ENCODE results near the gene PRMT1.

PRMT1 gene

DNA sequence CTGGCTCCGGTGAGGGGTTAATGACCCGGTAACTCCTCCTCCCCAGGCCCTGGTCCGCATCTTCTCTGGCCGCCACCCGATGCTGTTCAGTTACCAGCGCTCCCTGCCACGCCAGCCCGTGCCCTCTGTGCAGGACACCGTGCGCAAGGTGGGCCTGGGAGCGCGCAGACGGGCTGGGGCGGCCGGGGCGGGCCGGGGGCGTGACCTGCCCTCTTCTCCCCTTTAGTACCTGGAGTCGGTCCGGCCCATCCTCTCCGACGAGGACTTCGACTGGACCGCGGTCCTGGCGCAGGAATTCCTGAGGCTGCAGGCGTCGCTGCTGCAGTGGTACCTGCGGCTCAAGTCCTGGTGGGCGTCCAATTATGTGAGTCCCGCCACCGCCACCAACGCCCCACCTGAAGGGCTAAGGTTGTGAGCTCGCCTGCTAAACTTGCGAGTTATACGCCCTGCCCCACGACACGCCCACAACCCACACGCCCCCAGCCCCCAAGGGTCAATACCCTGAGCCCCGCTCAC, 24.3 kb downstream of the PRMT1 start:
- no peak overlapping the region for H3K4me3 ChIP-seq (ENCODE audit: low read depth, low read length)
- TF ChIP-seq, protein P1, sequence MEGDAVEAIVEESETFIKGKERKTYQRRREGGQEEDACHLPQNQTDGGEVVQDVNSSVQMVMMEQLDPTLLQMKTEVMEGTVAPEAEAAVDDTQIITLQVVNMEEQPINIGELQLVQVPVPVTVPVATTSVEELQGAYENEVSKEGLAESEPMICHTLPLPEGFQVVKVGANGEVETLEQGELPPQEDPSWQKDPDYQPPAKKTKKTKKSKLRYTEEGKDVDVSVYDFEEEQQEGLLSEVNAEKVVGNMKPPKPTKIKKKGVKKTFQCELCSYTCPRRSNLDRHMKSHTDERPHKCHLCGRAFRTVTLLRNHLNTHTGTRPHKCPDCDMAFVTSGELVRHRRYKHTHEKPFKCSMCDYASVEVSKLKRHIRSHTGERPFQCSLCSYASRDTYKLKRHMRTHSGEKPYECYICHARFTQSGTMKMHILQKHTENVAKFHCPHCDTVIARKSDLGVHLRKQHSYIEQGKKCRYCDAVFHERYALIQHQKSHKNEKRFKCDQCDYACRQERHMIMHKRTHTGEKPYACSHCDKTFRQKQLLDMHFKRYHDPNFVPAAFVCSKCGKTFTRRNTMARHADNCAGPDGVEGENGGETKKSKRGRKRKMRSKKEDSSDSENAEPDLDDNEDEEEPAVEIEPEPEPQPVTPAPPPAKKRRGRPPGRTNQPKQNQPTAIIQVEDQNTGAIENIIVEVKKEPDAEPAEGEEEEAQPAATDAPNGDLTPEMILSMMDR (IDR thresholded peaks at IDR 0.05; ENCODE audit: insufficient read depth, low read length, missing control alignments), result no peak
- no peak for DNase-seq (ENCODE audit: low read depth, low spot score)
- ChIA-PET CTCF (interaction anchor here (4.7 kb wide), 1 partner anchor 16 kb away, joined by 25 read pairs; no protein-coding TSS in a partner anchor), POLR2A (no interaction called here)

DNA sequence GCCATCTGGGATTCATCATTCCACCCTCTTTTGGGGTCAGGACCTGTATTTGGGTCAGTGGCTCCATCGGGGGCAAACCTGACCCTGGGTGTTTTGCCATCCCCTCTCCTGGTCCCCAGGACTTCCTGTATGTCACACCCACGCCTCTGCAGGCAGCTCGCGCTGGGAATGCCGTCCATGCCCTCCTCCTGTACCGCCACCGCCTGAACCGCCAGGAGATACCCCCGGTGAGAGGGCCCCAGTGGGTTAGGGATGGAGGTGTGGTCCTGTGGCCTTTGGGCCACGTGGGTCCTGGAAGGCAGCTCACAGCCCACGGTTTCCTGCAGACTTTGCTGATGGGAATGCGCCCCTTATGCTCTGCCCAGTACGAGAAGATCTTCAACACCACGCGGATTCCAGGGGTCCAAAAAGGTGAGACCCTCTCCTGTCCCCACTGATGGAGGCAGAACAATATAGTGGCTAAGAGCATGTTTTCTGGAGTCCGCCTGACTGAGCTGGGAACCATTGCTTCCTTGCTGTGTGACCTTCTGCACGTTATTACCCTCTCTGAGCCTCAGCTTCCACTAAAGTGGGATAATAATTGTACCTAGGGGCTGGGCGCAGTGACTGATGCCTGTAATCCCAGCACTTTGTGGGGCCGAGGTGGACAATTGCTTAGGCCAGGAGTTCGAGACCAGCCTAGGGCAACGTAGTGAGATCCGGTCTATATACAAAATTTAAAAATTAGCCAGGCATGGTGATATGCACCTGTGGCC, 28.0 kb downstream of the PRMT1 start:
- no peak overlapping the region for H3K4me3 ChIP-seq (ENCODE audit: low read depth, low read length)
- CTCF ChIA-PET, result interaction anchor here (0.7 to 4.7 kb wide), 2 partner anchors 13 to 24 kb away, joined by 3 to 25 read pairs; no protein-coding TSS in a partner anchor
- POLR2A ChIA-PET, result no interaction called here
- TF ChIP-seq, protein P1 (IDR thresholded peaks at IDR 0.05; ENCODE audit: insufficient read depth, low read length, missing control alignments), result no peak
- DNase-seq (ENCODE audit: low read depth, low spot score), result no peak

DNA sequence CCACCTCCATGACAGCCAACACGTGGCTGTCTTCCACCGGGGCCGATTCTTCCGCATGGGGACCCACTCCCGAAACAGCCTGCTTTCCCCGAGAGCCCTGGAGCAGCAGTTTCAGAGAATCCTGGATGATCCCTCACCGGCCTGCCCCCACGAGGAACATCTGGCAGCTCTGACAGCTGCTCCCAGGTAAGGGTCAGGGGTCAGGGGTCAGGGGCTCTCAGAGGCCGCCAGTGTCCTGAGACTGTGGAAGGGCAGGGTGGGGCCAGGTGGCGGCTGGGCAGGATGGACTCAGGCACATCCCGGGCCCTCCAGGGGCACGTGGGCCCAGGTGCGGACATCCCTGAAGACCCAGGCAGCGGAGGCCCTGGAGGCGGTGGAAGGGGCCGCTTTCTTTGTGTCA, 28.8 kb downstream of the PRMT1 start:
- DNase-seq (ENCODE audit: low read depth, low spot score), result no peak
- TF ChIP-seq, protein P1 (IDR thresholded peaks at IDR 0.05; ENCODE audit: insufficient read depth, low read length, missing control alignments), result no peak
- ChIA-PET CTCF (interaction anchor here (4.7 kb wide), 1 partner anchor 12 kb away, joined by 25 read pairs; no protein-coding TSS in a partner anchor), POLR2A (no interaction called here)
- no peak overlapping the region for H3K4me3 ChIP-seq (ENCODE audit: low read depth, low read length)

DNA sequence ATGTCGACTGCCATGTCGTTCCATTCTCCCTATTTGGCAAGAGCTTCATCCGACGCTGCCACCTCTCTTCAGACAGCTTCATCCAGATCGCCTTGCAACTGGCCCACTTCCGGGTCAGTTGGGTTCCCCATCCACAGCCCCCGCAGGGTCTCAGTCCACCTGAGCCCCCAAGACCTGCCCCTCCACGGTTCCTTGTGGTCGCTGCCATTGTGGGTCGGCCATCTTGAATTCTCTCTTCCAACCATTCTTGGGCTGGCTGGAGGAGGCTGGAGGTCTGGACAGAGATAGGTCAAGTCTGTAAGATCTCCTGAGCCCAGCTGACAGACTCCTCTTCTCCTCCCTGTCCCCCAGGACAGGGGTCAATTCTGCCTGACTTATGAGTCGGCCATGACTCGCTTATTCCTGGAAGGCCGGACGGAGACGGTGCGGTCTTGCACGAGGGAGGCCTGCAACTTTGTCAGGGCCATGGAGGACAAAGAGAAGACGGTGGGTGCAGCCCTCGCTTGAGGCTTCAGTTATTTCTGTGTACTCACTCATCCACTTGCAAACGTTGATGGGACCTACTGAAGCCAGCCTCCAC, 33.4 kb downstream of the PRMT1 start:
- H3K4me3 ChIP-seq (ENCODE audit: low read depth, low read length), result no peak overlapping the region
- TF ChIP-seq, protein P1 (IDR thresholded peaks at IDR 0.05; ENCODE audit: insufficient read depth, low read length, missing control alignments), result no peak
- CTCF ChIA-PET, result interaction anchor here (0.6 to 1.3 kb wide), 3 partner anchors 12 to 29 kb away, joined by 3 to 4 read pairs (median 4); no protein-coding TSS in a partner anchor
- POLR2A ChIA-PET, result no interaction called here
- no peak for DNase-seq (ENCODE audit: low read depth, low spot score)

DNA sequence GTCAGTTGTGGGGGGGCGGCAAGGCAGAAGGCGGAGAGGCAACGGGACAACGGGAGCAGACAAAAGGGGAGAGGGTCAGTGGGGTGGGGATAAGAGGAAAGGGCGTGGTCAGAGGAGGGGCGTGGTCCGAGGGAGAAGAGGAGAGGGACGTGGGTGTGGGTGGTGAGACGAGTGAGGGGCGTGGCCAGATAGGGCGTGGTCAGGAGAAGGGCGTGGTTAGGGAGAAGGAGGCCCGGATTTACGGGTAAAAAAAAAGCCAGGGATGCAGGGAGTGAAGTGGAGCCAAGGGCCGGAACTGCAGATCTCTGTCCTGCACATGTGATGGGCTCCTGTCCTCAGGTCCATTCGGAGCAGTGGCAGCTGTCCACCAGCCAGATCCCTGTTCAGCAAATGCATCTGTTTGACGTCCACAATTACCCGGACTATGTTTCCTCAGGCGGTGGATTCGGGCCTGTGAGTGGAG, 35.4 kb downstream of the PRMT1 start:
- ChIA-PET POLR2A (no interaction called here), CTCF (interaction anchor here (1.0 to 1.3 kb wide), 2 partner anchors 8 to 19 kb away, joined by 3 read pairs; no protein-coding TSS in a partner anchor)
- TF ChIP-seq, protein P1 (IDR thresholded peaks at IDR 0.05; ENCODE audit: insufficient read depth, low read length, missing control alignments), result no peak
- DNase-seq (ENCODE audit: low read depth, low spot score), result no peak
- no peak overlapping the region for H3K4me3 ChIP-seq (ENCODE audit: low read depth, low read length)

All from AG04449 (cell line).